Adipose tissue (tissue), 3 donors: ENCODE measurements around the gene TMEM74B. TPM values are rescaled to one million over a fixed set of nuclear protein-coding genes. Genes with fewer than 3 reads are reported as not detected.

Source experiments
- H3K27ac ChIP-seq: one replicate; pipeline ENCODE4 v1.5.1; 2013; ENCODE audit warnings: low read depth, low read length
- WGBS, 3 donors: extraction: QIAGEN DNeasy Blood & Tissue Kit; methylation state at CpG; one replicate each; pipeline ENCODE4 v1.1.7; 2013; 5-methylcytosine and 5-hydroxymethylcytosine counted together
- polyA plus RNA-seq, 3 donors: library from polyadenylated mRNA; stranded (reverse); fragments of 200-250 nt; gene quantifications; one replicate each; pipeline ENCODE4 v1.2.3, GENCODE V29; 2013
- donor health status: healthy with polysubstance abuse.
- donor health status: Bipolar disorder and iron deficiency.
- donor health status: healthy.

Gene TMEM74B
- polyA plus RNA-seq, 3 donors: 0.63 to 5.1 (median 1.8) TPM

DNA sequence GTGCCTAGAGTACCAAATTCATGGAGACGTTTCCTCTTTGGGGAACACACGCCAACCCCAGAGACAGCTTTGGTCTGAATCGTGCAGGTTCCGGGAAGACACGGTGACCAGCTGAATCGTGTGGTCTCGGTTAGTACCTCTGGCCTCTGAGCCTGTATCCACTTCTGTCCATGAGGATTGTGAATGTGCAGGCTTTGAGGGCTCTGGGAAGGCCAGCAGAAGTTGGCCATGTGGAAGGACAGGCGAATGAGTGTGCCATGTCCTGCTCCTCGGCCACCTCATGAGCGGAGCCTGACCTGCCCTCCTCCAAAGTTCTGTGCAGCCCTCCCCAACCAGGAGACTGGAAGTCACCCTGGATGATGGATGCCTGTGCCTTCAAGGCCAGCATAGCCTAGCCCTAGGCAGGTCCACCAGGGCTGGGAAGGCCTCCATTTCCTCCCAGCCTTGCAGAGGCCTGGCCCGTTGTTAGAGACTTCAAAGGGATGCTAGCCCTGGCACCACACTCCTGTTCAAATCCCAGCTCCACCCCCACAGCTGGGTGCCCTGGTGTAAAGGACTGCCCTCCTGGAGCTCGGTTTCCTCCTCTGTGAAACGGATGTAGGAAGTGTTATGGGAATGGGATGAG lies 1.7 kb upstream of the TMEM74B start:
- 77 to 83% (median 79%) methylated on average over 13 of the region's 13 CpGs for WGBS, 3 donors
- no peak overlapping the region for H3K27ac ChIP-seq

GRCh38 chr20:1185790-1186334 lies 1.1 kb upstream of the TMEM74B start:
- 7 to 13% (median 12%) methylated on average over 20 of the region's 20 CpGs for WGBS, 3 donors
- H3K27ac ChIP-seq: no peak overlapping the region

- H3K27ac ChIP-seq: no peak overlapping the region
- WGBS, 3 donors: 0 to 2% (median 1%) methylated on average over 12 to 53 of the region's 54 CpGs
These were observed 548 bp upstream of the TMEM74B start for GRCh38 chr20:1185316-1185741.

GRCh38 chr20:1184260-1184637 lies 532 bp downstream of the TMEM74B start:
- 27 to 31% (median 30%) methylated on average over 13 of the region's 13 CpGs for WGBS, 3 donors
- no peak overlapping the region for H3K27ac ChIP-seq

GRCh38 chr20:1183153-1183552 lies 1.6 kb downstream of the TMEM74B start:
- 67 to 76% (median 72%) methylated on average over 6 of the region's 6 CpGs for WGBS, 3 donors
- no peak overlapping the region for H3K27ac ChIP-seq

DNA sequence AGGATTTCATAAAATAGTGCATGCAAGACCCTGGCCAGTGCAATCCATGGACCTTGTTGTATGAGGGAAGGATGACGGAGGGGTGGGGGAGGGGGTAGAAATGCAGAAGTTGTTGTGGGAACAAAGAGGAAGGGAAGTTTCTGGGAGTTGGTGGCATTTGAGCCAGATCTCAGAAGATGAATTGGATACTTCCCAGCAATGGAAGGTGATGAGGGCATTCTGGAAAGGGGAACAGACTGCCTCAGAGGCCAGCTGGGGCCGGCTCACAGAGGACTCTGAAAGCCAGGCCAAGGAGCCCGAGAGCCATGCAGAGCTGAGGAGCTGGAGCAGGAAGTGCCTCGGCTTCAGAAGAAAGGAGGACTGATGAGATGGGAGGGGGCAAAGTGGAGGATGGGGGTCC lies 2.7 kb downstream of the TMEM74B start:
- H3K27ac ChIP-seq: no peak overlapping the region
- 35 to 44% (median 38%) methylated on average over 4 of the region's 4 CpGs for WGBS, 3 donors

GRCh38 chr20:1180949-1181348 lies 3.8 kb downstream of the TMEM74B start:
- WGBS, 3 donors: 95 to 97% (median 96%) methylated on average over 27 of the region's 27 CpGs
- H3K27ac ChIP-seq: no peak overlapping the region

DNA sequence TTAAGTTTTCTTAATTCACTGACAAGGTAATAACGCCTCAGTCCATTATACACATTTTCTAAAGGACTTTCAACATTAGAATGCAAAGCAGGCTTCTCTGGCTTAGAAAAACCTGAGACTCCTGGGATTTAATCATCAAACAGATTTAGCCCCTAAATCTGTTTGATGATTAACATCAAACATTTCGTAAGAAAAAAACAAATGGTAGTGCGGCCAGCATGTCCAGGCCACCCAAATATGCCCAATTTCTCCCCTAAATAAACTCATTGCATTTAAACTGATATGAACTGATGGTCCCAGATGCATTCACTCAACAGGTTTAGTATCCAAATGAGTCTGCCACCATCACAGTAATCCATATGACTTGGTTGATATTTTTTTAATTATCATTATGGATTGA lies 6.2 kb downstream of the TMEM74B start:
- 90 to 93% (median 90%) methylated on average over 3 of the region's 3 CpGs for WGBS, 3 donors
- no peak overlapping the region for H3K27ac ChIP-seq

DNA sequence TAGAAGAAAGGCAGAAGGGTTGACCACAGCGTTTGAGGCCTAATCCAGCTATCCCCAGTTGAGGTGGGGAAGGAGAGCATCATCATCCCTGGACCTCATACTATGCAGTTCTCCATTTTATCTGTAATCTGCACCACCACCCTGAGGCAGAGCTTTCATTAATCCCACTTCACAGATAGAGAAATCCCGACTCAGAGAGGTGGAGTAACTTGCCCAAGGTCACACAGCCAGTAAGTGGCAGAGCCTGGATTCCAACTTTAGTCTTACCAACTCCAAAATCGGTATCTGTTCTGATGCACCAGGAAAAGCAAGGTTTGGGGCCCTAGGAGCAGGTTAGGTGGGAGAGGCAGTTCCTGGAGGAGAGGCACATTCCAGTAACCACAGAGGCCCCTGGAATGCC lies 6.7 kb downstream of the TMEM74B start:
- 83 to 91% (median 84%) methylated on average over 3 of the region's 3 CpGs for WGBS, 3 donors
- H3K27ac ChIP-seq: no peak overlapping the region

- no peak overlapping the region for H3K27ac ChIP-seq
- 83 to 91% (median 87%) methylated on average over 5 of the region's 5 CpGs for WGBS, 3 donors
These were observed 7.1 kb downstream of the TMEM74B start for GRCh38 chr20:1177680-1178079.

DNA sequence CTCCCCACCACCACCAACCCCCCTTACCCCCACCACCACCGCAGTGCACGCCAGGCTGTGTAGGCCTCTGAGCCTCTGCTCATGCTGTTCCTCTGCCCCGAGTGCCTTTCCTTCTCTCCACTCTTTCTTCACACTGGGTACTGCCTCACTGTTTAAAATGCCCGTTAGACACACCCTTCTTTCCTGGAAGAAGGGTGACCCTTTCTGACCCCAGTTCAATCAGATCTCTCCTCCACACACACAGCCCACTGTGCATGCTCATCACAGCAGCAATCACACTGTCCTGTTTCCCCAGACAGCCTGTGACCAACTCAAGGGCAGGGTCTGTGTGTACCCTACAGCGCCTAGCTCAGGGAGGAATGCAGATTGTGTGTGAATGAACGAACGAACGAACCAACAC lies 10.0 kb downstream of the TMEM74B start:
- WGBS, 3 donors: 85 to 91% (median 88%) methylated on average over 8 of the region's 8 CpGs
- H3K27ac ChIP-seq: no peak overlapping the region

- H3K27ac ChIP-seq: no peak overlapping the region
- WGBS, 3 donors: 78 to 91% (median 89%) methylated on average over 4 of the region's 4 CpGs
These were observed 11.1 kb downstream of the TMEM74B start for GRCh38 chr20:1173698-1174097.

GRCh38 chr20:1171461-1172093 lies 13.2 kb downstream of the TMEM74B start:
- H3K27ac ChIP-seq: no peak overlapping the region
- 66 to 82% (median 72%) methylated on average over 4 of the region's 4 CpGs for WGBS, 3 donors

DNA sequence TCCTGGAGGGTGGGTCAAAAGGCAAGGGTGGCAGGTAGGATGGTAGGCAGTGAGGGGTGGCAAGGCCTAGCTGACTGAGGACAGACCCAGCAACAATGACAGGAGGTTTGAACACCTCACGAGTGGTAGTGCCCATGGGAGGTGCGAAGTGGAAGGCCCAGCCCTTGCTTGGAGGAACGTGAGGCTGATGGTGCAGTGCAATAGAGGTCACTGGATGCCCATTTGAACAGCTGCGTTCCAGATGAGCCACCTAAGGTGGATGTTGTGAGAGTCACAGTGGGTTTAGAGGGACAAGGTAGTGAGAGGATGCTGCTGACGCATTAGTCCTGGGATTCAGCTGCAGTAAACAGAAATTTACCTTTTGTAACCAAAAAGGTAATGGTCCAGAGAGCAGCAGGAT lies 15.6 kb downstream of the TMEM74B start:
- H3K27ac ChIP-seq: no peak overlapping the region
- WGBS, 3 donors: 91 to 99% (median 95%) methylated on average over 5 of the region's 5 CpGs

DNA sequence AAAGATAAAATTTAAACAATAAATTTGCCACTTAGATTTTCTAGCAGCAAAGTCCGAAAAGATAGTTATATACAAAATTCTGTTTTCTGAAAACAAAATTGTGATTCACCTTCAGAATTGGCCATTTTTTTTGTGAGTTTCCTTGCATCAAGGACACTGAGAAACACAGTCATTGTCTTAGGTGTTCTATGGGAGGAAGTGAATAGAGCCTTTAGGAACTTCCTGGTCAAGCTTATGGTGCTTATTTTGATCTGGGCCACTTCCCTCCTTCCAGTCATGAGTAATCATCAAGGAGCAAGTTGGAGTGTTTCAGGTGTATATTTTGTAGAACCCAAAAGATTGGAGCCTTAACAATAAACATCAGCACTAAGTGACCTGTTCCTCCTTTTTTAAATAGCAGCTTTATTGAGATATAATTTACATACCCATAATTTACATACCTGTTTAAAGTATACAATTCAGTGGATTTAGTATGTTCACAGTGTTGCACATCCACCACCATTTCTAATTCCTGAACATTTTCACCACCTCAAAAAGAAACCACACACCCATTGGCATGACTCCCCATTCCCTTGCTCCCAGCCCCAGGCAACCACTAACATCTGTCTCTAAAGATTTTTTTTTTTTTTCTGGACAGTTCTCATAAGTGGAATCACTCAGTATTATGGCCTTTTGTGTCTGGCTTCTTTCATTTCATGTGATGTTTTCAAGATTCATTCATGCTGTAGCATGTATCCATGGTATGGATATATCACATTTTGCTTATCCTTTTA lies 17.6 kb downstream of the TMEM74B start:
- WGBS, 3 donors: 81 to 91% (median 89%) methylated on average over 1 of the region's 1 CpG

DNA sequence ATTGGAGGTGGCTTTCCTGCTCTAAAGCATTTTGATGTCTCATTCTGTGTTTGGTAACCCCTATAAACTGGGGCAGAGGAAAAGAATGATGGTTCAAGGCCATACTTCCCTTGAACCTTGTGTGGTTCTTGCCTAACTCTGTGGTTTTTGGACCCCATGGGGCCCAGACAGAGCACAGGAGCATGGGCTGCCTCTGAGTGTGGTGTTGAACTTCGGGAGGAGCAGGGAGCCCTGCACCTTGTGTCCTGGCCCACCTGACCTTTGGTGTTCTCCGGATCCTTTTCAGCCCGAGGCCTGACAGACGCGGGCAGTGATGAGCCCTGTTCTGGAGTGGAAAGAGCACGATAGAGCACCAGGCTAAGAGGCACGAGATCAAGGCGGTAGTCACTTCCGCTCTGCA lies 18.8 kb downstream of the TMEM74B start:
- WGBS, 3 donors: 82 to 96% (median 88%) methylated on average over 9 of the region's 9 CpGs
- no peak overlapping the region for H3K27ac ChIP-seq

More for the DNA sequence above, 17.6 kb downstream of the TMEM74B start:
- H3K27ac ChIP-seq: no peak overlapping the region

DNA sequence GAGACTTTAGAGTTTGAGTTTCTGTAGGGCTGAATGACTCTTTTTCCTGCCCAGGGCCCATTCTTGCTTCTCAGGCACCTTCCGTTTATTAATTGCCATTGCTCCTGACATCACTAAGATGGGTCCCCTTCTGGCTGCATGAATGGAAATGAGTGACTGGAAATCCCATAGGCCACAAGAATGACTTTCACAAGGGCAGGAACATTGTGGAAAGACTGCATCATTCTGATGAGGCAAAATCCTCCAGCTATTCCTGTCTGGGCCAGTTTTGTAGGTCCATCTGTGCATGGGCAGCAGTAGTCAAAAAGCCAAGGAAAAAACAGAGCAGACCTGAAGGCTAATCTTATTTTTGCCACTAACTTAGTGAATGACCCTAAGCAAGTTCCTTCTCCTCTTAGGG lies 19.3 kb downstream of the TMEM74B start:
- no peak overlapping the region for H3K27ac ChIP-seq
- 91 to 98% (median 95%) methylated on average over 1 of the region's 1 CpG for WGBS, 3 donors

- 94 to 98% (median 95%) methylated on average over 7 of the region's 7 CpGs for WGBS, 3 donors
- H3K27ac ChIP-seq: no peak overlapping the region
These were observed 19.9 kb downstream of the TMEM74B start for GRCh38 chr20:1164871-1165270.

DNA sequence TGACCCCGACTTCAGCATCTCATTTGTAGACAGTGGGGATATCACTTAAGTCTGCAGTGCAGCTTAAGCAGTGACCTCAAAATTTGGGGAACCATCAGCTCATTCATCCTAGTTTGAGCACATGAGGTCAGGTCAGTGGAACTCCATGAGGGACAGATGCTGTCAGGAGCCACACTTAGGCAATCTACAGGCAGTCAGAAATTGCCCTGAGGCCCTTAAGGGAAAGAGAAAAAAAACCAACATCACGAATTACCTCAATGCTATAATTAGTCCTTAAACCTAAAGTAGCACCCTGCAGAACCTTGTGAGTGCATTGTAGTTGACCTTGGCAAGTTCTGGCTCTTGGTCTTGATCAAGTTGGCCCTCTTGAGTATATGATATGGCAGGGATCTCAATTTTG lies 21.1 kb downstream of the TMEM74B start:
- WGBS, 3 donors: 83 to 91% (median 88%) methylated on average over 2 of the region's 2 CpGs

More for the DNA sequence above, 21.1 kb downstream of the TMEM74B start:
- no peak overlapping the region for H3K27ac ChIP-seq
